ENCODE results near the gene SPRN.
"Not testable (repeated sequence)": the region's sequence is repeated elsewhere in the genome, so short reads cannot be mapped to it uniquely, and the experiment has no call there.

The SPRN gene

GRCh38 chr10:133424601-133425000, at the start of gene SPRN:
TSS of gene SPRN (minus strand) at chr10:133424625. CDS start at chr10:133423681, 944 bp downstream.
- DNase-seq: not testable (repeated sequence)

- DNase-seq: no peak
These were observed 49.6 kb upstream of the SPRN start for GRCh38 chr10:133474027-133474426.

GRCh38 chr10:133473270-133473669, 48.8 kb upstream of the SPRN start:
- DNase-seq: no peak

GRCh38 chr10:133471300-133472109, 47.1 kb upstream of the SPRN start:
- DNase-seq: no peak

- DNase-seq: not testable (repeated sequence)
These were observed 44.8 kb upstream of the SPRN start for GRCh38 chr10:133469205-133469604.

- DNase-seq: no peak
These were observed 43.0 kb upstream of the SPRN start for GRCh38 chr10:133467286-133467911.

GRCh38 chr10:133466683-133467275, 42.4 kb upstream of the SPRN start:
- DNase-seq: no peak

GRCh38 chr10:133465950-133466474, 41.6 kb upstream of the SPRN start:
- DNase-seq: no peak

- DNase-seq: no peak
These were observed 40.9 kb upstream of the SPRN start for GRCh38 chr10:133465191-133465949.

GRCh38 chr10:133464582-133465031, 40.2 kb upstream of the SPRN start:
- no peak for DNase-seq

- no peak for DNase-seq
These were observed 38.3 kb upstream of the SPRN start for GRCh38 chr10:133462512-133463305.

GRCh38 chr10:133461841-133462240, 37.4 kb upstream of the SPRN start:
- no peak for DNase-seq

GRCh38 chr10:133461027-133461426, 36.6 kb upstream of the SPRN start:
- no peak for DNase-seq

GRCh38 chr10:133460208-133460769, 35.9 kb upstream of the SPRN start:
- no peak for DNase-seq

- DNase-seq: no peak
These were observed 35.2 kb upstream of the SPRN start for GRCh38 chr10:133459454-133460207.

- no peak for DNase-seq
These were observed 34.5 kb upstream of the SPRN start for GRCh38 chr10:133458710-133459453.

GRCh38 chr10:133458021-133458709, 33.7 kb upstream of the SPRN start:
- no peak for DNase-seq

- DNase-seq: no peak
These were observed 32.8 kb upstream of the SPRN start for GRCh38 chr10:133457100-133457841.
